ENCODE data around the gene OXTR.
A peak's percentile ranks its signal among the peaks of the same experiment; 100 is the strongest.

OXTR gene

GRCh38 chr3:8768364-8769087 lies 887 bp downstream of the OXTR start:
- Histone ChIP-seq H3K79me1 (replicated peaks; ENCODE audit: low read length, poor library complexity, severe bottlenecking) (peaks cover 5% of the 10 kb centered on the region), H3K4me3 (ENCODE audit: insufficient read depth in 1 of 2, low read depth in 1 of 2, low read length in 2 of 2) (peak overlapping the region; percentile 72 to 80), H3K18ac (ENCODE audit: low read depth in 1 of 2, low read length in 2 of 2) (no peak overlapping the region), H3K9ac (ENCODE audit: low read length) (no peak overlapping the region), H2BK15ac (ENCODE audit: low read depth, poor library complexity, severe bottlenecking) (no peak overlapping the region), H4K8ac (ENCODE audit: low read length) (no peak overlapping the region), H2AFZ (ENCODE audit: low read depth, low read length) (peak overlapping the region; percentile 29), H3K4ac (ENCODE audit: low read depth in 1 of 2, low read length in 2 of 2) (no peak overlapping the region), H2BK5ac (ENCODE audit: low read depth, low read length, poor library complexity, severe bottlenecking) (peak overlapping the region; percentile 69), H2BK12ac (ENCODE audit: low read length in 2 of 2) (no peak overlapping the region), H3K4me1 (ENCODE audit: control insufficient read depth, insufficient read depth, low read depth, low read length) (peaks cover 24% of the 10 kb centered on the region), H3K36me3 (ENCODE audit: control insufficient read depth in 1 of 2, insufficient read depth in 2 of 2, low read depth in 1 of 2, low read length in 2 of 2) (peaks cover 0 to 27% of the 10 kb centered on the region in 2 experiments), H3K27me3 (ENCODE audit: control insufficient read depth in 1 of 2, insufficient read depth in 1 of 2, low read length in 2 of 2) (peaks cover 0 to 64% of the 10 kb centered on the region in 2 experiments), H2AK5ac (ENCODE audit: low read length, severe bottlenecking) (no peak overlapping the region), H3K23ac (ENCODE audit: low read length in 2 of 2) (no peak overlapping the region), H3K9me3 (ENCODE audit: control insufficient read depth, low read length) (no peaks in the 10 kb centered on the region), H3K14ac (ENCODE audit: low read length in 2 of 2) (no peak overlapping the region), H2BK120ac (ENCODE audit: low read depth, low read length) (no peak overlapping the region), H3K4me2 (ENCODE audit: low read length, poor library complexity, severe bottlenecking) (peak overlapping the region; percentile 76), H4K91ac (ENCODE audit: low read length) (no peak overlapping the region), H3K27ac (ENCODE audit: low read length, poor library complexity, severe bottlenecking) (peak overlapping the region; percentile 80)
- DNase-seq = peak; percentile 38
- WGBS = 17% methylated on average over 36 of the region's 36 CpGs

GRCh38 chr3:8767667-8768363 lies 1.6 kb downstream of the OXTR start:
- Histone ChIP-seq H3K27ac (ENCODE audit: low read length, poor library complexity, severe bottlenecking) (peak overlapping the region; percentile 80), H2AK5ac (ENCODE audit: low read length, severe bottlenecking) (no peak overlapping the region), H3K36me3 (ENCODE audit: control insufficient read depth in 1 of 2, insufficient read depth in 2 of 2, low read depth in 1 of 2, low read length in 2 of 2) (peaks cover 0 to 35% of the 10 kb centered on the region in 2 experiments), H3K27me3 (ENCODE audit: control insufficient read depth in 1 of 2, insufficient read depth in 1 of 2, low read length in 2 of 2) (peaks cover 0 to 68% of the 10 kb centered on the region in 2 experiments), H2BK12ac (ENCODE audit: low read length in 2 of 2) (peak overlapping the region in 1 of 2 experiments; percentile 23), H3K9ac (ENCODE audit: low read length) (no peak overlapping the region), H3K4me3 (ENCODE audit: insufficient read depth in 1 of 2, low read depth in 1 of 2, low read length in 2 of 2) (peak overlapping the region; percentile 72 to 80), H3K4ac (ENCODE audit: low read depth in 1 of 2, low read length in 2 of 2) (no peak overlapping the region), H3K4me2 (ENCODE audit: low read length, poor library complexity, severe bottlenecking) (peak overlapping the region; percentile 76), H3K9me3 (ENCODE audit: control insufficient read depth, low read length) (no peaks in the 10 kb centered on the region), H3K14ac (ENCODE audit: low read length in 2 of 2) (peak overlapping the region in 1 of 2 experiments; percentile 35), H3K79me1 (replicated peaks; ENCODE audit: low read length, poor library complexity, severe bottlenecking) (peaks cover 7% of the 10 kb centered on the region), H4K91ac (ENCODE audit: low read length) (peak overlapping the region; percentile 3), H3K4me1 (ENCODE audit: control insufficient read depth, insufficient read depth, low read depth, low read length) (peaks cover 29% of the 10 kb centered on the region), H3K18ac (ENCODE audit: low read depth in 1 of 2, low read length in 2 of 2) (peak overlapping the region in 1 of 2 experiments; percentile 28), H2BK15ac (ENCODE audit: low read depth, poor library complexity, severe bottlenecking) (no peak overlapping the region), H2AFZ (ENCODE audit: low read depth, low read length) (peak overlapping the region; percentile 29), H2BK120ac (ENCODE audit: low read depth, low read length) (no peak overlapping the region), H3K23ac (ENCODE audit: low read length in 2 of 2) (peak overlapping the region in 1 of 2 experiments; percentile 15), H4K8ac (ENCODE audit: low read length) (no peak overlapping the region), H2BK5ac (ENCODE audit: low read depth, low read length, poor library complexity, severe bottlenecking) (no peak overlapping the region)
- no peak for DNase-seq
- WGBS = 32% methylated on average over 52 of the region's 74 CpGs

DNA sequence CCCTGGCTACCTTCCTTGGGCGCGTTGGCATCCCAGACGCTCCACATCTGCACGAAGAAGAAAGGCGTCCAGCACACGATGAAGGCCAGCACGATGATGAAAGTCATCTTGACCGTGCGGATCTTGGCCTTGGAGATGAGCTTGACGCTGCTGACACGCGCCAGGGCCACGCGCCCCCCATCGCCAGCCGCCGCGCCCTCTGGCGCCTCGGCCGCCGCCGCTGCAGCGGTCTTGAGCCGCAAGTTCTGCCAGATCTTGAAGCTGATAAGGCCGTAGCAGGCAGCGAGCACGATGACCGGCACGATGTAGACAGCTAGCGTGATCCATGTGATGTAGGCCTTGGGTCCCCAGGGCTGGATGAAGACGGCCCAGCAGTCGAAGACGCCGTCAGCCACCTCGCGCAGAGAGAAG lies 2.2 kb downstream of the OXTR start:
- peaks cover 7% of the 10 kb centered on the region for H3K79me1 ChIP-seq (replicated peaks; ENCODE audit: low read length, poor library complexity, severe bottlenecking)
- H3K27ac ChIP-seq (ENCODE audit: low read length, poor library complexity, severe bottlenecking) = no peak overlapping the region
- no peak overlapping the region for H2BK120ac ChIP-seq (ENCODE audit: low read depth, low read length)
- DNase-seq = no peak
- no peak overlapping the region for H3K18ac ChIP-seq (ENCODE audit: low read depth in 1 of 2, low read length in 2 of 2)
- no peak overlapping the region for H2AK5ac ChIP-seq (ENCODE audit: low read length, severe bottlenecking)
- no peak overlapping the region for H2BK5ac ChIP-seq (ENCODE audit: low read depth, low read length, poor library complexity, severe bottlenecking)
- H4K91ac ChIP-seq (ENCODE audit: low read length) = peak overlapping the region; percentile 3
- H3K4me1 ChIP-seq (ENCODE audit: control insufficient read depth, insufficient read depth, low read depth, low read length) = peaks cover 35% of the 10 kb centered on the region
- peak overlapping the region; percentile 72 to 80 for H3K4me3 ChIP-seq (ENCODE audit: insufficient read depth in 1 of 2, low read depth in 1 of 2, low read length in 2 of 2)
- H3K9ac ChIP-seq (ENCODE audit: low read length) = no peak overlapping the region
- peaks cover 0 to 69% of the 10 kb centered on the region in 2 experiments for H3K27me3 ChIP-seq (ENCODE audit: control insufficient read depth in 1 of 2, insufficient read depth in 1 of 2, low read length in 2 of 2)
- H3K36me3 ChIP-seq (ENCODE audit: control insufficient read depth in 1 of 2, insufficient read depth in 2 of 2, low read depth in 1 of 2, low read length in 2 of 2) = peaks cover 0 to 40% of the 10 kb centered on the region in 2 experiments
- H3K4ac ChIP-seq (ENCODE audit: low read depth in 1 of 2, low read length in 2 of 2) = no peak overlapping the region
- H2BK15ac ChIP-seq (ENCODE audit: low read depth, poor library complexity, severe bottlenecking) = no peak overlapping the region
- 97% methylated on average over 37 of the region's 37 CpGs for WGBS
- peak overlapping the region in 1 of 2 experiments; percentile 15 for H3K23ac ChIP-seq (ENCODE audit: low read length in 2 of 2)
- no peak overlapping the region for H2AFZ ChIP-seq (ENCODE audit: low read depth, low read length)
- peak overlapping the region; percentile 76 for H3K4me2 ChIP-seq (ENCODE audit: low read length, poor library complexity, severe bottlenecking)
- no peak overlapping the region for H2BK12ac ChIP-seq (ENCODE audit: low read length in 2 of 2)
- no peak overlapping the region for H3K14ac ChIP-seq (ENCODE audit: low read length in 2 of 2)
- no peak overlapping the region for H4K8ac ChIP-seq (ENCODE audit: low read length)
- H3K9me3 ChIP-seq (ENCODE audit: control insufficient read depth, low read length) = no peaks in the 10 kb centered on the region

- Histone ChIP-seq H3K4me1 (ENCODE audit: control insufficient read depth, insufficient read depth, low read depth, low read length) (peaks cover 39% of the 10 kb centered on the region), H3K27me3 (ENCODE audit: control insufficient read depth in 1 of 2, insufficient read depth in 1 of 2, low read length in 2 of 2) (peaks cover 0 to 62% of the 10 kb centered on the region in 2 experiments), H3K23ac (ENCODE audit: low read length in 2 of 2) (no peak overlapping the region), H3K4me3 (ENCODE audit: insufficient read depth in 1 of 2, low read depth in 1 of 2, low read length in 2 of 2) (peak overlapping the region in 1 of 2 experiments; percentile 28), H2BK12ac (ENCODE audit: low read length in 2 of 2) (no peak overlapping the region), H2AFZ (ENCODE audit: low read depth, low read length) (no peak overlapping the region), H4K8ac (ENCODE audit: low read length) (no peak overlapping the region), H3K4me2 (ENCODE audit: low read length, poor library complexity, severe bottlenecking) (peak overlapping the region; percentile 76), H2AK5ac (ENCODE audit: low read length, severe bottlenecking) (peak overlapping the region; percentile 33), H2BK5ac (ENCODE audit: low read depth, low read length, poor library complexity, severe bottlenecking) (no peak overlapping the region), H3K27ac (ENCODE audit: low read length, poor library complexity, severe bottlenecking) (no peak overlapping the region), H3K36me3 (ENCODE audit: control insufficient read depth in 1 of 2, insufficient read depth in 2 of 2, low read depth in 1 of 2, low read length in 2 of 2) (peaks cover 0 to 50% of the 10 kb centered on the region in 2 experiments), H3K4ac (ENCODE audit: low read depth in 1 of 2, low read length in 2 of 2) (no peak overlapping the region), H3K9ac (ENCODE audit: low read length) (no peak overlapping the region), H2BK120ac (ENCODE audit: low read depth, low read length) (no peak overlapping the region), H4K91ac (ENCODE audit: low read length) (no peak overlapping the region), H2BK15ac (ENCODE audit: low read depth, poor library complexity, severe bottlenecking) (no peak overlapping the region), H3K9me3 (ENCODE audit: control insufficient read depth, low read length) (no peaks in the 10 kb centered on the region), H3K18ac (ENCODE audit: low read depth in 1 of 2, low read length in 2 of 2) (no peak overlapping the region), H3K79me1 (replicated peaks; ENCODE audit: low read length, poor library complexity, severe bottlenecking) (peaks cover 12% of the 10 kb centered on the region), H3K14ac (ENCODE audit: low read length in 2 of 2) (no peak overlapping the region)
- DNase-seq = no peak
- WGBS = 100% methylated on average over 1 of the region's 2 CpGs
These were observed 3.3 kb downstream of the OXTR start for GRCh38 chr3:8766148-8766547.
